Kidney (tissue), 14 donors: ENCODE data around the gene PALM. TPM values are rescaled to one million over a fixed set of nuclear protein-coding genes. Genes with fewer than 3 reads are reported as not detected.

Source experiments
- DNase-seq, 5 donors: peaks; one replicate each; pipeline ENCODE4 v3.0.0-alpha.2; 2013 to 2020
- FAIRE-seq: peaks from 2 replicates; lab custom pipeline; 2012; peaks lifted over from hg19 to GRCh38; lab: Jason Lieb, UNC
- H3K27ac ChIP-seq, 2 donors: one replicate each; pipeline ENCODE4 v1.7.0; 2013; ENCODE audit warnings: low read depth in 2 of 2, low read length in 2 of 2, inconsistent platforms in 1 of 2
- H3K27me3 ChIP-seq: one replicate; pipeline ENCODE4 v1.7.1; 2013; ENCODE audit warnings: low read length, inconsistent platforms; ENCODE audit not compliant: control insufficient read depth, insufficient read depth
- H3K36me3 ChIP-seq, 3 donors: one replicate each; pipeline versions ENCODE4 v1.7.0 to v1.7.1; 2013; ENCODE audit warnings: low read length in 3 of 3, control low read depth in 1 of 3, inconsistent platforms in 1 of 3; ENCODE audit not compliant: insufficient read depth in 3 of 3, control insufficient read depth in 2 of 3
- H3K4me1 ChIP-seq, 3 donors: one replicate each; pipeline versions ENCODE4 v1.7.0 to v1.7.1; 2013; ENCODE audit warnings: low read length in 3 of 3, inconsistent platforms in 1 of 3, low read depth in 1 of 3; ENCODE audit not compliant: control insufficient read depth in 2 of 3, insufficient read depth in 2 of 3
- H3K4me3 ChIP-seq, 3 donors: one replicate each; pipeline versions ENCODE4 v1.7.0 to v1.8.1; 2013; ENCODE audit warnings: low read length in 3 of 3, control low read depth in 1 of 3, inconsistent platforms in 1 of 3
- H3K9ac ChIP-seq, 3 donors: one replicate each; pipeline versions ENCODE4 v1.7.0 to v1.7.1; 2013; ENCODE audit warnings: low read length in 3 of 3, control low read depth in 1 of 3, inconsistent platforms in 1 of 3
- H3K9me3 ChIP-seq, 3 donors: one replicate each; pipeline versions ENCODE4 v1.7.0 to v1.7.1; 2013; ENCODE audit warnings: low read length in 3 of 3, control low read depth in 1 of 3, inconsistent platforms in 1 of 3; ENCODE audit not compliant: control insufficient read depth in 2 of 3, insufficient read depth in 1 of 3
- CTCF ChIP-seq: IDR thresholded peaks from 3 replicates; pipeline ENCODE4 v1.5.1; 2012; ENCODE audit warnings: mild to moderate bottlenecking, moderate library complexity, borderline replicate concordance; ENCODE audit not compliant: insufficient read depth; ENCODE audit errors: extremely low read depth
- intact Hi-C: fragments of 100-400 bp; cut with DNase I; formaldehyde crosslinking; loops from one replicate; pipeline ENCODE4 v1.11.1; 2022
- polyA plus RNA-seq: library from polyadenylated mRNA; stranded (reverse); fragments of 350-450 nt; fragmentation: Illumina TruSeq; extraction: RNeasy Lipid Tissue Mini Kit (QIAGEN cat#74804); gene quantifications from one replicate; pipeline ENCODE4 v1.2.3, GENCODE V29; 2014; ENCODE audit warnings: low read depth, low replicate concordance; ENCODE audit not compliant: insufficient read depth
- total RNA-seq: library from RNA; stranded (reverse); fragmentation: NEBNext Ultra II Directional; extraction: Animal tissue kit (Norgen Biotek cat#: 25700); gene quantifications from one replicate; pipeline ENCODE4 v1.2.1, GENCODE V29; 2021
- donor health status: control.
- donor health status: control.
- donor health status: control.
- donor health status: control.
- donor health status: control.
- donor health status: DM: yes; HTN: yes; CAD: no.
- donor health status: Normal renal cell carcinoma (clear cell type).

The PALM gene
- total and polyA plus RNA-seq, 2 donors from 2014 or later = 49.4 to 92.3 TPM

DNA sequence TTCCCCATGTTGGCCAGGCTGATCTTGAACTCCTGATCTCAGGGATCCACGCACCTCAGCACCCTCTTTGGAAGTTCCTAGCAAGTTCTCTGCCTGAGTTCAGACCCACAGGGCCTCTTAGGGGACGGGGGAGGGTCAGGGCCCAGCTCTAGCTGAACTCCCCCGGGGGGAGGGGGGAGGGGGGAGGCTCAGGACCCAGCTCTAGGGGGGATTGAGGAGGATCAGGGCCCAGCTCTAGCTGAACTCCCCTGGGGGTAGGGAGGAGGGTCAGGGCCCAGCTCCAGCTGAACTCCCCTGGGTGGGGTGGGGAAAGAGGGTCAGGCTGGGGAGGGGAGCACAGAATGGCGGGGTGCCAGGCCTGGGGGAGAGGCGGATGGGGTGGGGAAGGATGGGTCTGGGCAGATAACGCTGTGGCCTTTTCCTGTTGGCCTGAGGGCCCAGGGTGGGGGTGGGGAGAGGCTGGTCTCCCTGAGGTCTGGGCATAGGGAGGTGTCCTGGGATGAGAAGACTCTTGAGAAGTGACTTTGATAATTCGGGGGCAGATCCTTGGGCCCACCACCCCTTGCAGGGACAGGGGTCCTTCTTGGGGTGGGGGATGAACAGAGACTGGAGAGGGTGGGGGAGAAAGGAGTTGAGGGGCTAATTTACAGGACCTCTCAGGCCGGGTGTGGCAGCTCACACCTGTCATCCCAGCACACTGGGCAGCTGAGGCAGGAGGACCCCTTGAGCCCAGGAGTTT, 83.0 kb downstream of the PALM start:
- H3K4me3 ChIP-seq = no peak overlapping the region
- peak in 2 of 5 donors; percentile 76 to 78 for DNase-seq

DNA sequence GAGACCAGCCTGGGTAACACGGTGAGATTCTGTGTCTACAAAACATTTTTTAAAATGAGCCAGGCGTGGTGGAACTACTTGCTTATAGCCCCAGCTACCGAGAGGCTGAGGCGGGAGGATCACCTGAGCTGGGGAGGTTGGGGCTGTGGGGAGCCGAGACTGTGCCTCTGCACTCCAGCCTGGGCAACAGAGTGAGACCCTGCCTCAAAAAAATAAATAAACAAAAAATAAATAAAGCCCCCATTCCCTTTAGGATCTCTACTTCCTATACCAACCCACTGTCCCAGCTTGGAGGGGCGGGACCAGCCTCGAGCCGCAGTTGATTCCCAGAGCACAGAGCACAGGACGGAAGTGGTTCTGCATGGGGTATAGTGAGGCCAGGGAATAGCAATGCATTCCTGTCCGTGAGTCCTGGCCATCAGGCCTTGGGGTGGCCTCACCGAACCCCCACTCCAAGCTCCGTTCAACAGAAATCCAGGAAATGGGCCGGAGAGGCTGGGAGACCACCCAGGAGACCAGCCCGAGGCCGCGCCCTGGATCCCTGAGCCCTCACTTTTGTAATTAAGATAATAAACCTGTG, 83.7 kb downstream of the PALM start:
- H3K9me3 ChIP-seq = no peaks in the 10 kb centered on the region
- H3K36me3 ChIP-seq = no peaks in the 10 kb centered on the region
- H3K4me3 ChIP-seq = no peak overlapping the region
- no peaks in the 10 kb centered on the region for H3K27me3 ChIP-seq
- intact Hi-C loops = no loop called here
- FAIRE-seq (no peak), DNase-seq (peak in 1 of 5 donors; percentile 61)
- TF ChIP-seq CTCF = no peak
- H3K9ac ChIP-seq = peak overlapping the region in 1 of 3 donors; percentile 7
- H3K4me1 ChIP-seq = peaks cover 0 to 9% (median 0%) of the 10 kb centered on the region in 3 donors
- peak overlapping the region in 1 of 2 donors; percentile 65 for H3K27ac ChIP-seq

More for the DNA sequence above, 83.0 kb downstream of the PALM start:
- TF ChIP-seq CTCF = no peak
- H3K4me1 ChIP-seq = peaks cover 0 to 9% (median 0%) of the 10 kb centered on the region in 3 donors
- no peaks in the 10 kb centered on the region for H3K36me3 ChIP-seq
- no peaks in the 10 kb centered on the region for H3K27me3 ChIP-seq
- no peaks in the 10 kb centered on the region for H3K9me3 ChIP-seq
- FAIRE-seq = no peak
- intact Hi-C loops = no loop called here
- peak overlapping the region in 1 of 3 donors; percentile 7 for H3K9ac ChIP-seq
- peak overlapping the region; percentile 32 to 65 for H3K27ac ChIP-seq

DNA sequence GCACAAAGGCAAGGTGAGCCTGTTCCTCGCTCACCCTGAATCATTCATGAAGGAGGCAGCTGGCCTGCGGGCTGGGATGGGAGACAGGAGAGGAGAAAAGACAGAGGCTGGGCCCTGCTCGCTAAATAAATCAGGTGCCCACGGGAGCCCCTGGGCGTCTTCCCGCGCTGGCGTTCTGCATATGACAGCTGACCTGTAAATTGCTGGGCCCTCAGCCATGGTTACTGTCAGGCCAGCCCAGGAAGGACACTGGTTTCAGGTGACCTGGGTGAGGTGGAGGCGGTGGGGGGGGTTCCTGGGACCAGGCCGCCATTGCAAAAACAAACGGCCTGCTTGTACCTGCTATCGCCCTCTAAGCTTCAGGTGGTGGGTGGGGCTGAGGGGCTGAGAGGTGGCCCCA, 85.1 kb downstream of the PALM start:
- H3K27ac ChIP-seq = no peak overlapping the region
- intact Hi-C loops = no loop called here
- no peaks in the 10 kb centered on the region for H3K27me3 ChIP-seq
- TF ChIP-seq CTCF = no peak
- peak in 2 of 5 donors; percentile 62 to 68 for DNase-seq
- H3K36me3 ChIP-seq = no peaks in the 10 kb centered on the region
- peaks cover 0 to 7% (median 0%) of the 10 kb centered on the region in 3 donors for H3K4me1 ChIP-seq
- no peak overlapping the region for H3K4me3 ChIP-seq
- no peak overlapping the region for H3K9ac ChIP-seq
- FAIRE-seq = no peak
- no peaks in the 10 kb centered on the region for H3K9me3 ChIP-seq
